ENCODE measurements around the gene STX16. TPM values are rescaled to one million over a fixed set of nuclear protein-coding genes. Genes with fewer than 3 reads are reported as not detected.

STX16 gene
- total RNA-seq, 1 experiment from 2014 or later: 41.9 TPM

GRCh38 chr20:58695084-58695722 is 44.1 kb downstream of the STX16 start:
- ATAC-seq (no peak), DNase-seq (ENCODE audit: low read depth, low spot score) (no peak)
- Histone ChIP-seq H3K9me3 (ENCODE audit: control insufficient read depth, insufficient read depth, low read depth, low read length) (no peaks in the 10 kb centered on the region), H3K27me3 (ENCODE audit: control insufficient read depth, insufficient read depth, low read length) (no peaks in the 10 kb centered on the region), H3K4me1 (ENCODE audit: control insufficient read depth, insufficient read depth, low read length) (peaks cover 8% of the 10 kb centered on the region; the same call in 1 of the 2 replicates), H3K4me3 (ENCODE audit: low read depth in 2 of 2, low read length in 2 of 2) (no peak overlapping the region), H3K27ac (ENCODE audit: low read length) (no peak overlapping the region), H3K36me3 (ENCODE audit: control insufficient read depth, insufficient read depth, low read length) (no peaks in the 10 kb centered on the region)
- in situ Hi-C loops (cut with HindIII; ENCODE audit: low pct_unique_long_range_greater_than_20kb, low sequenced_read_pairs): no loop called here
- intact Hi-C loops (cut with micrococcal nuclease; ENCODE audit: unreplicated experiment): no loop called here
- ChIA-PET POLR2A (no interaction called here), CTCF (no interaction called here)
- no TSS peak for BruUV-seq (replicated peaks)
- TF ChIP-seq POLR2AphosphoS5 (IDR thresholded peaks at IDR 0.05; ENCODE audit: low read depth, low read length) (no peak), TCF7L2 (IDR thresholded peaks at IDR 0.05; ENCODE audit: low read depth, low read length) (no peak), SIN3A (IDR thresholded peaks at IDR 0.05; ENCODE audit: borderline replicate concordance, insufficient read depth, low read depth, low read length) (no peak), REST (IDR thresholded peaks at IDR 0.05; ENCODE audit: insufficient read depth in 1 of 2, low read depth in 2 of 2, low read length in 1 of 2) (no peak)
- TF ChIP-seq, protein P1, sequence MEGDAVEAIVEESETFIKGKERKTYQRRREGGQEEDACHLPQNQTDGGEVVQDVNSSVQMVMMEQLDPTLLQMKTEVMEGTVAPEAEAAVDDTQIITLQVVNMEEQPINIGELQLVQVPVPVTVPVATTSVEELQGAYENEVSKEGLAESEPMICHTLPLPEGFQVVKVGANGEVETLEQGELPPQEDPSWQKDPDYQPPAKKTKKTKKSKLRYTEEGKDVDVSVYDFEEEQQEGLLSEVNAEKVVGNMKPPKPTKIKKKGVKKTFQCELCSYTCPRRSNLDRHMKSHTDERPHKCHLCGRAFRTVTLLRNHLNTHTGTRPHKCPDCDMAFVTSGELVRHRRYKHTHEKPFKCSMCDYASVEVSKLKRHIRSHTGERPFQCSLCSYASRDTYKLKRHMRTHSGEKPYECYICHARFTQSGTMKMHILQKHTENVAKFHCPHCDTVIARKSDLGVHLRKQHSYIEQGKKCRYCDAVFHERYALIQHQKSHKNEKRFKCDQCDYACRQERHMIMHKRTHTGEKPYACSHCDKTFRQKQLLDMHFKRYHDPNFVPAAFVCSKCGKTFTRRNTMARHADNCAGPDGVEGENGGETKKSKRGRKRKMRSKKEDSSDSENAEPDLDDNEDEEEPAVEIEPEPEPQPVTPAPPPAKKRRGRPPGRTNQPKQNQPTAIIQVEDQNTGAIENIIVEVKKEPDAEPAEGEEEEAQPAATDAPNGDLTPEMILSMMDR (IDR thresholded peaks at IDR 0.05): no peak; the same call in 1 of the 2 replicates

DNA sequence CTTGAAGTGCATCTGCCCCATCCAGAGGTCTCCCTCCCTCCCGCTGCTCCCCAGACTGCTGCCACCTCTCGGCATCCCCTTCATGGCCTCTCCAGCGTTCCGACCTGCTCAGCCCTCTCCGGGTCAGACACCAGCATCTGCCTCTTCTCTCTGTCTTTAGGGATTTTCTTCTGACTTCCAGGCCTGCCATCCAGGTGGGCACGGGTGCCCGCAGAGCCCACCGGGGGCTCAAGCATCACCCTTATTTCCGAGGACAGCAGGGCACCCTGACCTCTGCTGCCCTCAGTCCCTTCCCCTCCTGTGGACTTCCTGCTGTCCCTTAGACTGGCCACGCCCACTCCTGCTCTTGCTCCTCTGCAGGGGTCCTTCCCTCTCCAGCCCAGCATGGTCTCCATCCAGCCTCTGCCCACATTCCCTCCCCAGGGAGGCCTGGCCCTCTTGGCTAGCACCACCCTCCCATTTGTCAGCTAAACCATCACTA is 44.9 kb downstream of the STX16 start:
- H3K36me3 ChIP-seq (ENCODE audit: control insufficient read depth, insufficient read depth, low read length): no peaks in the 10 kb centered on the region
- no TSS peak for BruUV-seq (replicated peaks)
- H3K4me3 ChIP-seq (ENCODE audit: low read depth in 2 of 2, low read length in 2 of 2): no peak overlapping the region
- POLR2A ChIA-PET: no interaction called here
- no peaks in the 10 kb centered on the region for H3K9me3 ChIP-seq (ENCODE audit: control insufficient read depth, insufficient read depth, low read depth, low read length)
- CTCF ChIA-PET: no interaction called here
- no peak for ATAC-seq
- peaks cover 7% of the 10 kb centered on the region; the same call in 1 of the 2 replicates for H3K4me1 ChIP-seq (ENCODE audit: control insufficient read depth, insufficient read depth, low read length)
- no peak for DNase-seq (ENCODE audit: low read depth, low spot score)
- TF ChIP-seq POLR2AphosphoS5 (IDR thresholded peaks at IDR 0.05; ENCODE audit: low read depth, low read length): no peak
- TF ChIP-seq SIN3A (IDR thresholded peaks at IDR 0.05; ENCODE audit: borderline replicate concordance, insufficient read depth, low read depth, low read length): no peak
- TF ChIP-seq, protein P1 (IDR thresholded peaks at IDR 0.05): no peak
- TF ChIP-seq REST (IDR thresholded peaks at IDR 0.05; ENCODE audit: insufficient read depth in 1 of 2, low read depth in 2 of 2, low read length in 1 of 2): no peak
- TF ChIP-seq TCF7L2 (IDR thresholded peaks at IDR 0.05; ENCODE audit: low read depth, low read length): no peak
- intact Hi-C loops (cut with micrococcal nuclease; ENCODE audit: unreplicated experiment) (no loop called here), in situ Hi-C loops (cut with HindIII; ENCODE audit: low pct_unique_long_range_greater_than_20kb, low sequenced_read_pairs) (no loop called here)
- no peak overlapping the region for H3K27ac ChIP-seq (ENCODE audit: low read length)
- no peaks in the 10 kb centered on the region for H3K27me3 ChIP-seq (ENCODE audit: control insufficient read depth, insufficient read depth, low read length)
